Ovary (tissue), 1 donor: ENCODE data around the gene KSR1.

Source experiments
- EP300 ChIP-seq: sonication (generic); formaldehyde crosslinking; IDR thresholded peaks from one replicate; pipeline ENCODE4 v1.6.1; 2017; ENCODE audit warnings: antibody characterized with exemption
- POLR2A ChIP-seq: fragments of 450-650 bp; IDR thresholded peaks from one replicate; pipeline ENCODE4 v1.6.1; 2017; ENCODE audit warnings: antibody characterized with exemption, mild to moderate bottlenecking, moderate library complexity

DNA sequence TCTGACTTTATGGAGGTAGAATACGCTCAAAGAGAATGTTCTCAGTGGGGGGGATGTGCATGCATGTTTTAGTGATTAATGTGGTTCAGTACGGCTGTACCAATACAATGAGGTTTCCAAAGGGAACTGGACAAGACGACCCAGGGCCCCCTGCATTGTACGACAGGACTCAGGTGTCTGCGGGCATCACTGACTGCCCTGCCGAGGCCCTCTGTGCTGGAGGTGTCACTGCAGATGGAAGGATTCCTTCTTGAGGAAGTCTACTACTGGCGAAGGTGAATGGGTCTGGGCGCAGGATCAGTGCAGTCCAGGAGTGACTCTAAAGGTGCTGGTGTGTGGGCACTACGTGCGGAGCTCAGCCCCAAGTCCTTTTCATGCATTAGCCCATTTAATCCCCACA lies 171.3 kb downstream of the KSR1 start:
- no peak for TF ChIP-seq POLR2A
- TF ChIP-seq EP300, result no peak
